GM19438 (cell line): ENCODE results near the gene SYTL2.

Experiments
- ATAC-seq: cut with Tn5 transposase; IDR thresholded peaks from one replicate; pipeline ENCODE4 v1.9.1; 2021; ENCODE audit warnings: low read depth; ENCODE audit not compliant: unreplicated experiment

Gene SYTL2

GRCh38 chr11:85766721-85767161 is 44.2 kb downstream of the SYTL2 start:
- no peak for ATAC-seq

- ATAC-seq, result no peak
Observed at GRCh38 chr11:85764796-85765195, 46.1 kb downstream of the SYTL2 start.

- ATAC-seq, result no peak
Observed at GRCh38 chr11:85762226-85762625, 48.7 kb downstream of the SYTL2 start.

- no peak for ATAC-seq
Observed at GRCh38 chr11:85759915-85760314, 51.0 kb downstream of the SYTL2 start.

GRCh38 chr11:85758480-85759039 is 52.4 kb downstream of the SYTL2 start:
- no peak for ATAC-seq

- no peak for ATAC-seq
Observed at GRCh38 chr11:85758026-85758425, 52.9 kb downstream of the SYTL2 start.

- ATAC-seq, result no peak
Observed at GRCh38 chr11:85756401-85757200, 54.3 kb downstream of the SYTL2 start.

GRCh38 chr11:85755701-85756100 is 55.2 kb downstream of the SYTL2 start:
- no peak for ATAC-seq

GRCh38 chr11:85755285-85755684 is 55.7 kb downstream of the SYTL2 start:
- ATAC-seq, result no peak

GRCh38 chr11:85752890-85753581 is 57.9 kb downstream of the SYTL2 start:
- ATAC-seq, result no peak

GRCh38 chr11:85752201-85752889 is 58.6 kb downstream of the SYTL2 start:
- no peak for ATAC-seq

GRCh38 chr11:85751724-85752123 is 59.2 kb downstream of the SYTL2 start:
- no peak for ATAC-seq

- ATAC-seq, result no peak
Observed at GRCh38 chr11:85750646-85751045, 60.3 kb downstream of the SYTL2 start.

GRCh38 chr11:85749884-85750283 is 61.1 kb downstream of the SYTL2 start:
- no peak for ATAC-seq

- no peak for ATAC-seq
Observed at GRCh38 chr11:85749287-85749834, 61.6 kb downstream of the SYTL2 start.

GRCh38 chr11:85748455-85748891 is 62.5 kb downstream of the SYTL2 start:
- no peak for ATAC-seq

GRCh38 chr11:85746670-85747069 is 64.3 kb downstream of the SYTL2 start:
- ATAC-seq, result no peak

- no peak for ATAC-seq
Observed at GRCh38 chr11:85745626-85746025, 65.3 kb downstream of the SYTL2 start.

GRCh38 chr11:85742873-85743275 is 68.1 kb downstream of the SYTL2 start:
- no peak for ATAC-seq

- no peak for ATAC-seq
Observed at GRCh38 chr11:85742348-85742747, 68.6 kb downstream of the SYTL2 start.
